Astrocyte (in vitro differentiated cells and primary cell): Measurements from ENCODE around the gene CFL1.

Experiments used
- EZH2 ChIP-seq: IDR thresholded peaks from 2 replicates; pipeline ENCODE4 v1.6.1; 2012; ENCODE audit warnings: mild to moderate bottlenecking, low read length, inconsistent platforms; ENCODE audit not compliant: insufficient read depth
- TF ChIP-seq, protein P1 (sequence below): IDR thresholded peaks from 2 replicates; pipeline ENCODE4 v1.5.1; 2011; ENCODE audit warnings: low read depth, mild to moderate bottlenecking, inconsistent platforms, low read length, moderate library complexity; ENCODE audit not compliant: insufficient read depth

DNA sequence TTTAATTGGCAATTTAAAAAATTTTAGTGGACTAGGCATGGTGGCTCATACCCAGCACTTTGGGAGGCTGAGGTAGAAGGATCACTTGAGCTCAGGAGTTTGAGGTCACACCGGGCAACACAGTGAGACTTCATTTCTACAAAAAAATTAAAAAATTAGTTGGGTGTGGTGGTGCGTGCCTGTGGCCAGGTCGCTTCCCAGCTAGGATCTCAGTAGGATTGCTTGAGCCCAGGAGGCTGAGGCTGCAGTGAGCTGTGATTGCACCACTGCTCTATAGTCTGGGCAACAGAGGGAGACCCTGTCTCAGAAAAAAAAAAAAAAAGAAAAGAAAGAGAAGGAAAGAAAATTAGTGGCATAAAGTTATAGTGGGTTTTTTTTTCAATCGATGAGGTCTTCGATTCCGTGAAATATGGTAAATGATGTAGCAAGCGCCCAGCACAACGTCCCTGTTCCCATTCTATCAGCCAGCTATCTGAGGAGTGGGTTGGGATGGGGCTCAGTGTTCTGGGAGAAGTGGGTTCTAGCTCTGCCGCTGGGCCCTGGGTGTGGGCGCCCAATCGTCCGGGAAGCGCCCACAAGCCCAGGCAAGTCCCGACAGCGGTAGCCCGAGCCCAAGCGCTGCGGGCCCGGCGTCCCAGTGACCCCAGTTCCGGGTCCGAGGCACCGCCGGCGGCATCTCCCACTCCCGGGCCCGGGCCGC lies 40.8 kb upstream of the CFL1 start:
- TF ChIP-seq, protein P1, sequence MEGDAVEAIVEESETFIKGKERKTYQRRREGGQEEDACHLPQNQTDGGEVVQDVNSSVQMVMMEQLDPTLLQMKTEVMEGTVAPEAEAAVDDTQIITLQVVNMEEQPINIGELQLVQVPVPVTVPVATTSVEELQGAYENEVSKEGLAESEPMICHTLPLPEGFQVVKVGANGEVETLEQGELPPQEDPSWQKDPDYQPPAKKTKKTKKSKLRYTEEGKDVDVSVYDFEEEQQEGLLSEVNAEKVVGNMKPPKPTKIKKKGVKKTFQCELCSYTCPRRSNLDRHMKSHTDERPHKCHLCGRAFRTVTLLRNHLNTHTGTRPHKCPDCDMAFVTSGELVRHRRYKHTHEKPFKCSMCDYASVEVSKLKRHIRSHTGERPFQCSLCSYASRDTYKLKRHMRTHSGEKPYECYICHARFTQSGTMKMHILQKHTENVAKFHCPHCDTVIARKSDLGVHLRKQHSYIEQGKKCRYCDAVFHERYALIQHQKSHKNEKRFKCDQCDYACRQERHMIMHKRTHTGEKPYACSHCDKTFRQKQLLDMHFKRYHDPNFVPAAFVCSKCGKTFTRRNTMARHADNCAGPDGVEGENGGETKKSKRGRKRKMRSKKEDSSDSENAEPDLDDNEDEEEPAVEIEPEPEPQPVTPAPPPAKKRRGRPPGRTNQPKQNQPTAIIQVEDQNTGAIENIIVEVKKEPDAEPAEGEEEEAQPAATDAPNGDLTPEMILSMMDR: no peak
- TF ChIP-seq EZH2: no peak
